Stimulated activated memory B cell treated with anti-CD40 and anti-IgM and Interleukin-4, amounts not matched to agents 10 μg/mL and 1 μg/mL and 100 μg/mL, for 72 hours (primary cell): Measurements from ENCODE around the gene TSTD2.

ENCODE experiments used
- ATAC-seq: fragments of 150-1000 bp; cut with Tn5 transposase; 2 replicates; pipeline ENCODE4 v1.10.0; 2021
- H3K27ac Mint-ChIP-seq: one replicate; pipeline ENCODE4 v1.8.0; 2022; ENCODE audit warnings: mild to moderate bottlenecking, mixed read lengths
- H3K27me3 Mint-ChIP-seq: one replicate; pipeline ENCODE4 v1.8.0; 2022; ENCODE audit warnings: mixed read lengths
- H3K36me3 Mint-ChIP-seq: one replicate; pipeline ENCODE4 v1.8.0; 2022; ENCODE audit warnings: mixed read lengths
- H3K4me1 Mint-ChIP-seq: one replicate; pipeline ENCODE4 v1.8.0; 2022; ENCODE audit warnings: mixed read lengths
- H3K4me3 Mint-ChIP-seq: one replicate; pipeline ENCODE4 v1.8.0; 2022; ENCODE audit warnings: mild to moderate bottlenecking, moderate library complexity, mixed read lengths
- H3K9me3 Mint-ChIP-seq: one replicate; pipeline ENCODE4 v1.8.0; 2022; ENCODE audit warnings: mixed read lengths

Gene TSTD2

DNA sequence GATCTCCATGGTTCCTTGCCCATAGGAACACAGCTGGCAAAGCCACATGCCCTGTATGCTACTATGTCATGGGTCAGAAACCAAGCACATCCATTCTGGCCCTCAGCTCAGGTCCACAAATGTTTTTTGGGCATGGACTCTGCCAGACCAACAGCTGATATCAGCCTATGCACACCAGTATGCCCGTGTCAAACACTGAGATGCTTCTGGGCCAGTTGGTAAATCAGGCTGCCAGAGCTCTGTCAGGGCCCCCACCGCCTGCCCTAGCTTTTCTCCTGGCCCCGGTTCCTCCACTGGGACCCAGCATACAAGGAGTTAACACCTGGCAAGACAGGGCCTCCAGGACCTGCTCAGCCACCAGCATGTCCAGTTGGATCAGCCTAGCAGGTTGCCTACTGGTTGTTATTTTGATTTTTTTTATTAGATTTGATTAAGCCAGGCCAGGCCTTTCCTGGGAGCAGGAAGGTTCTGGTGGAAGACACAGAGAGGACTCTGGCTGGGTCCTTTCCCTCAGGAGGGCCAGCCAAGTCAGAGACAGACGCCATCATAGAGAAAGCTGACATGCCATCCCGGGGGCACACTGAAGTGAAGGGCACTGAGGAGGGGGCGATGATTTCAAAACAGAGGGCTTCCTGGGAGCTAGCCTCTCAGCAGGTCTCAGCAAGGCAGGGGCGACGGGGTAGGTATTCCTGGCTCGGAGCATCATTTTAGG is 65.8 kb downstream of the TSTD2 start:
- H3K27me3 Mint-ChIP-seq, result peaks cover 7% of the 10 kb centered on the region
- H3K36me3 Mint-ChIP-seq, result no peaks in the 10 kb centered on the region
- no peaks in the 10 kb centered on the region for H3K9me3 Mint-ChIP-seq
- no peaks in the 10 kb centered on the region for H3K4me1 Mint-ChIP-seq
- H3K27ac Mint-ChIP-seq, result no peak overlapping the region
- ATAC-seq, result no peak
- H3K4me3 Mint-ChIP-seq, result no peak overlapping the region

GRCh38 chr9:97565262-97565661 is 67.9 kb downstream of the TSTD2 start:
- Mint-ChIP-seq H3K27me3 (peaks cover 15% of the 10 kb centered on the region), H3K27ac (no peak overlapping the region), H3K9me3 (no peaks in the 10 kb centered on the region), H3K4me1 (no peaks in the 10 kb centered on the region), H3K4me3 (no peak overlapping the region), H3K36me3 (no peaks in the 10 kb centered on the region)
- no peak for ATAC-seq

- H3K4me1 Mint-ChIP-seq, result no peaks in the 10 kb centered on the region
- peaks cover 20% of the 10 kb centered on the region for H3K27me3 Mint-ChIP-seq
- H3K27ac Mint-ChIP-seq, result no peak overlapping the region
- no peaks in the 10 kb centered on the region for H3K9me3 Mint-ChIP-seq
- ATAC-seq, result no peak
- no peaks in the 10 kb centered on the region for H3K36me3 Mint-ChIP-seq
- H3K4me3 Mint-ChIP-seq, result no peak overlapping the region
Measured at GRCh38 chr9:97564291-97565175, 68.6 kb downstream of the TSTD2 start.

GRCh38 chr9:97563458-97564135 is 69.6 kb downstream of the TSTD2 start:
- Mint-ChIP-seq H3K9me3 (no peaks in the 10 kb centered on the region), H3K36me3 (no peaks in the 10 kb centered on the region), H3K27ac (no peak overlapping the region), H3K4me3 (no peak overlapping the region), H3K27me3 (peaks cover 29% of the 10 kb centered on the region), H3K4me1 (no peaks in the 10 kb centered on the region)
- ATAC-seq, result no peak

DNA sequence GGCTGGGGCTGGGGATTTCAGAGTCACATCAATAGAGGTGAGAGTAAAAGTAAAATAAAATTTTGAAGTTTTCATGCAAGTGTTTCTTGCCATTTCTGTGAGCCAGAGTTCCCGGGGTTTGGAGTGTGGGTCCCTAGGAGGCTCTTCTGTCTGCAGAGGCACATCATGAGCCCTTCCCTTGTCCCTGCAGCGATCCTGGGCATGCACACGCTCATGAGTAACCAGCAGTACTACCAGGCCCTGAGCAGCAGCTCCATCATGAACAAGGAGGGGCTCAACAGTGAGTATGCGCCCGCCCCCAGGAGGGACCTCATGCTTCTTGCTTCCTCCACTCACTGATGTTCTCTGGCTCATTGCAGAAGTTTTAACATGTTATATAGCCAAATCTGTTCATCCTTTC is 70.6 kb downstream of the TSTD2 start:
- Mint-ChIP-seq H3K4me3 (no peak overlapping the region), H3K36me3 (no peaks in the 10 kb centered on the region), H3K9me3 (no peaks in the 10 kb centered on the region), H3K4me1 (no peaks in the 10 kb centered on the region), H3K27ac (no peak overlapping the region), H3K27me3 (peaks cover 31% of the 10 kb centered on the region)
- no peak for ATAC-seq

- Mint-ChIP-seq H3K4me3 (no peak overlapping the region), H3K27ac (no peak overlapping the region), H3K27me3 (peaks cover 36% of the 10 kb centered on the region), H3K9me3 (no peaks in the 10 kb centered on the region), H3K4me1 (no peaks in the 10 kb centered on the region), H3K36me3 (no peaks in the 10 kb centered on the region)
- no peak for ATAC-seq
Measured at GRCh38 chr9:97561501-97561900, 71.7 kb downstream of the TSTD2 start.

DNA sequence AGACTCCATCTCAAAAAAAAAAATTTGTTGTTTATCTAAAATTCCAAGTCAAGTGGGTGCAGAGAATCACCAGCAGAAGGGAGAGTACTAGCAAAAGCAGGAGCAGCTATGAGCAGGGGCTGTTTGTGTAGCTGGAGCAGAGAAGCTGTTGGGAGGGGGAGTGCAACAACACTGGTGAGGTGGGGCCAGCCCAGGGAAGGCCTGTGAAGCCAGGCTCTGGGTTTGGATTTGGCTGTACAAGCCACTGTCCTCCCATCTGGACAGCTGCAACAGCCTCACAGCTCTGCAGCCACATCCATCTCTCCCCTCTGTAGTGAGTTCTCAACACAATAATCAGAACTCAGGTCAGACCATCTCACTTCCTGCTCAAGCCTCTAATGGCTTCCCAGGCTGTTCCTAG is 72.3 kb downstream of the TSTD2 start:
- H3K36me3 Mint-ChIP-seq, result no peaks in the 10 kb centered on the region
- no peak overlapping the region for H3K27ac Mint-ChIP-seq
- no peak for ATAC-seq
- H3K27me3 Mint-ChIP-seq, result peaks cover 43% of the 10 kb centered on the region
- H3K9me3 Mint-ChIP-seq, result no peaks in the 10 kb centered on the region
- H3K4me1 Mint-ChIP-seq, result no peaks in the 10 kb centered on the region
- H3K4me3 Mint-ChIP-seq, result no peak overlapping the region

DNA sequence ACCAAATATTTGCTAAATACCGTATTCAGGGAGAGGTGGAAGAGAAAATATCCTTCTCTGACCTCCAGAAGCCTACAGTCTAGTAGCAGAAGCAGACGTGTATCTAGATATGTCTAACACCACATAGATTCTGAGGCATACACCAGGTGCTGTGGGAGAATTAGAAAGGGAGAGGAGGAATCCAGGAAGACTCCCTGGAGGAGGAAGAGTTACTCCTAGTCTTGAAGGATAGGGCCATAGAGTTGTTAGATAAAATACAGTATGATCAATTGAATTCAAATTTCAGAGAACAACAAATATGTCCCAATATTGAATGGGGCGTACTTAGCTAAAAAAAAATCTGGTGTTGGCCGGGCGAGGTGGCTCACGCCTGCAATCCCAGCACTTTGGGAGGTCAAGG is 73.0 kb downstream of the TSTD2 start:
- Mint-ChIP-seq H3K4me1 (no peaks in the 10 kb centered on the region), H3K27ac (no peak overlapping the region), H3K27me3 (peaks cover 47% of the 10 kb centered on the region)

GRCh38 chr9:97559111-97559514 is 74.1 kb downstream of the TSTD2 start:
- Mint-ChIP-seq H3K9me3 (no peaks in the 10 kb centered on the region), H3K4me1 (no peaks in the 10 kb centered on the region), H3K4me3 (no peak overlapping the region), H3K36me3 (no peaks in the 10 kb centered on the region), H3K27me3 (peaks cover 51% of the 10 kb centered on the region), H3K27ac (no peak overlapping the region)
- ATAC-seq, result no peak

More for the DNA sequence above, 73.0 kb downstream of the TSTD2 start:
- no peak overlapping the region for H3K4me3 Mint-ChIP-seq
- no peaks in the 10 kb centered on the region for H3K9me3 Mint-ChIP-seq
- no peaks in the 10 kb centered on the region for H3K36me3 Mint-ChIP-seq
- ATAC-seq, result no peak

DNA sequence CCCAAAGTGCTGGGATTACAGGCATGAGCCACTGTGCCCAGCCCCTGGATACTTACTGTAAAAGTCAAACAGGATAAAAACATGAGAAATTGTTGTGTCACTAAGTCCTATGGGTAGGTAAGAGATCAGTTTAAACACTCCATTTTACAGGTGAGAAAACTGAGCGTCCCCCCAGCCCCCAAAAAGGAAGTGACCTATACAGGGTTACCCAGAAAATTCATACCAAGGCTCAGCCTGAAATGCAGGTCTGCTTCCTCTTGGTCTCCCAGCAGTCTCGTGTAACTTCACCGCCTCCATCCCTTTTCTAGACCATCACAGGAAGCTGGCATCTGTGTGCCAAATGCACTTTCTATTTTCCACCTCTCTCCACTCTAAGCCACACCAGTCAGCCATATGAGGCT is 74.5 kb downstream of the TSTD2 start:
- H3K9me3 Mint-ChIP-seq, result no peaks in the 10 kb centered on the region
- H3K27ac Mint-ChIP-seq, result no peak overlapping the region
- peaks cover 56% of the 10 kb centered on the region for H3K27me3 Mint-ChIP-seq
- H3K4me1 Mint-ChIP-seq, result no peaks in the 10 kb centered on the region
- H3K36me3 Mint-ChIP-seq, result no peaks in the 10 kb centered on the region
- no peak for ATAC-seq
- no peak overlapping the region for H3K4me3 Mint-ChIP-seq

DNA sequence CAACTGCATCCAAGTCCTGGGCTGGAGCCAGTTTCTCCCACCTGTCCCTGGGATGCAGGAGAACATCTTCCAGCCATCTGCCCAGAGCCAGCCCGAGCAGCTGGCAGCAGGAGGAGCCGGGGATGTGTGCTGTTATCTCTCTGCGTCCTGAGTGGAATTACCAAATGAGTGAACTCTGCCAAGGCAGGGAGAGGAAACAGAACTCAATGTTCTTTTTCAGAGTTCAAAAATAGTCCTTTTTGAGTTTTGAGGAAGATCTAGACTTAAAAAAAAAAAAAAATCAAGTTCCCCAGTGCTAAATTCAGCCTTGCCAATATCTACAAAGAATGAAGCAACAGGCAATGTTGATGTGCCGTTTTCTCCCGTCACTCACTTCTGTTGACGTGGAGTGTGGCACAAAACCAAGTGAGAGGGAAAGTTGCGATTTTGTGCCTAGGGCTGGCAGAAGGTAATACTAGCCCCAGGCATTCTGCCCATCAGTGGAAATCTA is 75.5 kb downstream of the TSTD2 start:
- ATAC-seq, result no peak
- H3K9me3 Mint-ChIP-seq, result no peaks in the 10 kb centered on the region
- no peak overlapping the region for H3K4me3 Mint-ChIP-seq
- no peaks in the 10 kb centered on the region for H3K36me3 Mint-ChIP-seq
- peaks cover 59% of the 10 kb centered on the region for H3K27me3 Mint-ChIP-seq
- no peak overlapping the region for H3K27ac Mint-ChIP-seq
- H3K4me1 Mint-ChIP-seq, result no peaks in the 10 kb centered on the region

- H3K4me1 Mint-ChIP-seq, result no peaks in the 10 kb centered on the region
- ATAC-seq, result peak; percentile 5
- H3K27me3 Mint-ChIP-seq, result peaks cover 57% of the 10 kb centered on the region
- H3K36me3 Mint-ChIP-seq, result no peaks in the 10 kb centered on the region
- H3K4me3 Mint-ChIP-seq, result no peak overlapping the region
- H3K9me3 Mint-ChIP-seq, result no peaks in the 10 kb centered on the region
- no peak overlapping the region for H3K27ac Mint-ChIP-seq
Measured at GRCh38 chr9:97556721-97557605, 76.2 kb downstream of the TSTD2 start.

GRCh38 chr9:97556036-97556720 is 77.0 kb downstream of the TSTD2 start:
- Mint-ChIP-seq H3K4me1 (no peaks in the 10 kb centered on the region), H3K9me3 (no peaks in the 10 kb centered on the region), H3K27ac (no peak overlapping the region), H3K4me3 (no peak overlapping the region), H3K36me3 (no peaks in the 10 kb centered on the region), H3K27me3 (peaks cover 51% of the 10 kb centered on the region)
- ATAC-seq, result no peak

GRCh38 chr9:97555164-97555563 is 78.0 kb downstream of the TSTD2 start:
- no peaks in the 10 kb centered on the region for H3K9me3 Mint-ChIP-seq
- H3K36me3 Mint-ChIP-seq, result no peaks in the 10 kb centered on the region
- no peak overlapping the region for H3K27ac Mint-ChIP-seq
- H3K4me1 Mint-ChIP-seq, result no peaks in the 10 kb centered on the region
- no peak overlapping the region for H3K4me3 Mint-ChIP-seq
- no peak for ATAC-seq
- peaks cover 51% of the 10 kb centered on the region for H3K27me3 Mint-ChIP-seq
